GM04503 (cell line): ENCODE data around the gene PLS1.
A peak's percentile ranks its signal among the peaks of the same experiment; 100 is the strongest.
"Not testable (repeated sequence)": the region's sequence is repeated elsewhere in the genome, so short reads cannot be mapped to it uniquely, and the experiment has no call there.

Experiments
- DNase-seq: peaks from one replicate; pipeline ENCODE4 v3.0.0-alpha.2; 2012; ENCODE audit warnings: low read depth

Gene PLS1

GRCh38 chr3:142705198-142705597 lies 109.0 kb downstream of the PLS1 start:
- no peak for DNase-seq

GRCh38 chr3:142706321-142707127 lies 110.3 kb downstream of the PLS1 start:
- DNase-seq = no peak

- no peak for DNase-seq
Measured at GRCh38 chr3:142709207-142709606, 113.0 kb downstream of the PLS1 start.

- DNase-seq = not testable (repeated sequence)
Measured at GRCh38 chr3:142714882-142715281, 118.7 kb downstream of the PLS1 start.

- no peak for DNase-seq
Measured at GRCh38 chr3:142716102-142716501, 119.9 kb downstream of the PLS1 start.

GRCh38 chr3:142723665-142723967 lies 127.4 kb downstream of the PLS1 start:
- no peak for DNase-seq

- peak; percentile 36 for DNase-seq
Measured at GRCh38 chr3:142723968-142724681, 127.9 kb downstream of the PLS1 start, which contains the start of gene TRPC1. Gene TRPC1 (plus strand): TSS chr3:142724034. CDS start chr3:142724560, 526 bp downstream.

GRCh38 chr3:142724682-142725356 lies 128.6 kb downstream of the PLS1 start:
- DNase-seq = no peak

GRCh38 chr3:142725357-142725739 lies 129.2 kb downstream of the PLS1 start:
- DNase-seq = no peak

- no peak for DNase-seq
Measured at GRCh38 chr3:142726017-142726416, 129.8 kb downstream of the PLS1 start.

- DNase-seq = no peak
Measured at GRCh38 chr3:142732066-142732465, 135.9 kb downstream of the PLS1 start.

GRCh38 chr3:142734834-142735233 lies 138.6 kb downstream of the PLS1 start:
- no peak for DNase-seq

GRCh38 chr3:142735462-142735861 lies 139.3 kb downstream of the PLS1 start:
- DNase-seq = no peak

- no peak for DNase-seq
Measured at GRCh38 chr3:142738396-142738795, 142.2 kb downstream of the PLS1 start.

GRCh38 chr3:142746646-142747045 lies 150.5 kb downstream of the PLS1 start:
- no peak for DNase-seq

GRCh38 chr3:142750531-142750930 lies 154.3 kb downstream of the PLS1 start:
- not testable (repeated sequence) for DNase-seq

- DNase-seq = not testable (repeated sequence)
Measured at GRCh38 chr3:142752605-142753004, 156.4 kb downstream of the PLS1 start.

GRCh38 chr3:142754494-142754893 lies 158.3 kb downstream of the PLS1 start:
- no peak for DNase-seq
